GM23338 (cell line): ENCODE data around the gene OR52R1.

ENCODE experiments used
- EZH2 ChIP-seq: fragments of 200-600 bp; sonication (generic); IDR thresholded peaks from one replicate; pipeline ENCODE4 v1.8.0; 2017; ENCODE audit warnings: antibody characterized with exemption, mild to moderate bottlenecking, low read depth; ENCODE audit not compliant: unreplicated experiment
- EZH2phosphoT487 ChIP-seq: fragments of 200-600 bp; sonication (generic); IDR thresholded peaks from one replicate; pipeline ENCODE4 v1.8.1; 2018; ENCODE audit warnings: antibody characterized with exemption; ENCODE audit not compliant: unreplicated experiment
- JUNB ChIP-seq: IDR thresholded peaks from one replicate; pipeline ENCODE4 v1.6.1; 2016; ENCODE audit warnings: antibody characterized with exemption; ENCODE audit not compliant: unreplicated experiment
- POLR2AphosphoS5 ChIP-seq: IDR thresholded peaks from 2 replicates; pipeline ENCODE4 v1.6.1; 2016; ENCODE audit warnings: antibody characterized with exemption, low read depth
- REST ChIP-seq: IDR thresholded peaks from one replicate; pipeline ENCODE4 v1.6.1; 2018; ENCODE audit warnings: antibody characterized with exemption; ENCODE audit not compliant: unreplicated experiment
- ZNF331 ChIP-seq: fragments of 250-450 bp; sonication (Bioruptor Pico); IDR thresholded peaks from 2 replicates; pipeline ENCODE4 v1.5.0; 2020; ENCODE audit warnings: low read depth, mild to moderate bottlenecking, moderate library complexity
- ZNF462 ChIP-seq: fragments of 250-450 bp; sonication (Bioruptor Pico); IDR thresholded peaks from 2 replicates; pipeline ENCODE4 v1.5.0; 2020; ENCODE audit warnings: mild to moderate bottlenecking, moderate library complexity
- TF ChIP-seq, protein P1 (sequence below), 2 experiments: fragments of 200-600 bp in 1 of 2; sonication (generic) in 1 of 2; conservative IDR thresholded peaks; 2 replicates each; pipeline versions ENCODE4 v1.5.1 to v1.6.1; 2016 to 2017; ENCODE audit warnings: antibody characterized with exemption in 2 of 2, low read depth in 2 of 2, mild to moderate bottlenecking in 2 of 2, moderate library complexity in 1 of 2

DNA sequence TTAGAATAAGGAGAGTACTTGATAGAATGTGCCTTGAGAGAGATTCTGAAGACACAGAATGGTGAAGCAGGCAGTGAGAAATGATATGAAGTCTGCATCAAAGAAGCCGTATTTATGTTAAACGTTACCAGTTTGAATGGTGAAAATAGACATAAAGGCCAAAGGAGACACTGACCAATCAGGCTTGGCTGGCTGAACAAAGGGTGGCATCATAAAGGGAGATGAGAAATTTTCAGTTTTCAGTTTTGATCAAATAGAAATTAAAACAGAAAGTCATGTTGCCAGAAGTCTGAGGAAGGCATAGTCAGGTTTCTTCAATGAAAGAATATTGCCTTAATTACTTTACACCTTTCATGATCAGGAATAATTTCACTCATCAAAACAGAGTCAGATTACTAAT is 41.1 kb downstream of the OR52R1 start:
- TF ChIP-seq, protein P1, sequence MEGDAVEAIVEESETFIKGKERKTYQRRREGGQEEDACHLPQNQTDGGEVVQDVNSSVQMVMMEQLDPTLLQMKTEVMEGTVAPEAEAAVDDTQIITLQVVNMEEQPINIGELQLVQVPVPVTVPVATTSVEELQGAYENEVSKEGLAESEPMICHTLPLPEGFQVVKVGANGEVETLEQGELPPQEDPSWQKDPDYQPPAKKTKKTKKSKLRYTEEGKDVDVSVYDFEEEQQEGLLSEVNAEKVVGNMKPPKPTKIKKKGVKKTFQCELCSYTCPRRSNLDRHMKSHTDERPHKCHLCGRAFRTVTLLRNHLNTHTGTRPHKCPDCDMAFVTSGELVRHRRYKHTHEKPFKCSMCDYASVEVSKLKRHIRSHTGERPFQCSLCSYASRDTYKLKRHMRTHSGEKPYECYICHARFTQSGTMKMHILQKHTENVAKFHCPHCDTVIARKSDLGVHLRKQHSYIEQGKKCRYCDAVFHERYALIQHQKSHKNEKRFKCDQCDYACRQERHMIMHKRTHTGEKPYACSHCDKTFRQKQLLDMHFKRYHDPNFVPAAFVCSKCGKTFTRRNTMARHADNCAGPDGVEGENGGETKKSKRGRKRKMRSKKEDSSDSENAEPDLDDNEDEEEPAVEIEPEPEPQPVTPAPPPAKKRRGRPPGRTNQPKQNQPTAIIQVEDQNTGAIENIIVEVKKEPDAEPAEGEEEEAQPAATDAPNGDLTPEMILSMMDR (conservative IDR thresholded peaks at IDR 0.05; ENCODE audit: low read depth in 2 of 2), result no peak
- TF ChIP-seq POLR2AphosphoS5 (no peak), REST (no peak), JUNB (no peak), EZH2 (no peak), ZNF331 (CRISPR knock-in tag) (no peak), ZNF462 (CRISPR knock-in tag) (no peak), EZH2phosphoT487 (no peak)
